IPS DF 19.7 (cell line): ENCODE results near the gene CYP51A1.
"Not testable (repeated sequence)": the region's sequence is repeated elsewhere in the genome, so short reads cannot be mapped to it uniquely, and the experiment has no call there.

Experiments
- DNase-seq: peaks from one replicate; pipeline ENCODE4 v3.0.0-alpha.2; 2013; ENCODE audit warnings: low read depth, low spot score

CYP51A1 gene

GRCh38 chr7:92131093-92131492 lies 3.2 kb downstream of the CYP51A1 start:
- no peak for DNase-seq

GRCh38 chr7:92121681-92122080 lies 12.6 kb downstream of the CYP51A1 start:
- DNase-seq = no peak

GRCh38 chr7:92119213-92119759 lies 15.0 kb downstream of the CYP51A1 start:
- DNase-seq = no peak

GRCh38 chr7:92116949-92117348 lies 17.3 kb downstream of the CYP51A1 start:
- DNase-seq = no peak

- no peak for DNase-seq
Observed at GRCh38 chr7:92115821-92116220, 18.5 kb downstream of the CYP51A1 start.

- no peak for DNase-seq
Observed at GRCh38 chr7:92110857-92111256, 23.4 kb downstream of the CYP51A1 start.

- no peak for DNase-seq
Observed at GRCh38 chr7:92108821-92109220, 25.5 kb downstream of the CYP51A1 start.

GRCh38 chr7:92102862-92103261 lies 31.4 kb downstream of the CYP51A1 start:
- not testable (repeated sequence) for DNase-seq

- no peak for DNase-seq
Observed at GRCh38 chr7:92100534-92100933, 33.7 kb downstream of the CYP51A1 start.

- no peak for DNase-seq
Observed at GRCh38 chr7:92095380-92095779, 38.9 kb downstream of the CYP51A1 start.

- no peak for DNase-seq
Observed at GRCh38 chr7:92092210-92092609, 42.1 kb downstream of the CYP51A1 start.

- no peak for DNase-seq
Observed at GRCh38 chr7:92088266-92088665, 46.0 kb downstream of the CYP51A1 start.

GRCh38 chr7:92083922-92084321 lies 50.4 kb downstream of the CYP51A1 start:
- not testable (repeated sequence) for DNase-seq

GRCh38 chr7:92076509-92076908 lies 57.8 kb downstream of the CYP51A1 start:
- no peak for DNase-seq

- no peak for DNase-seq
Observed at GRCh38 chr7:92075455-92076158, 58.7 kb downstream of the CYP51A1 start.

GRCh38 chr7:92072708-92073107 lies 61.6 kb downstream of the CYP51A1 start:
- no peak for DNase-seq

GRCh38 chr7:92072121-92072520 lies 62.2 kb downstream of the CYP51A1 start:
- no peak for DNase-seq

GRCh38 chr7:92071032-92071431 lies 63.2 kb downstream of the CYP51A1 start:
- no peak for DNase-seq

GRCh38 chr7:92064438-92065029 lies 69.7 kb downstream of the CYP51A1 start:
- DNase-seq = no peak
